HG02973 (cell line): ENCODE data around the gene MATR3.
"Not testable (repeated sequence)": the region's sequence is repeated elsewhere in the genome, so short reads cannot be mapped to it uniquely, and the experiment has no call there.

Experiments used
- ATAC-seq: cut with Tn5 transposase; IDR thresholded peaks from one replicate; pipeline ENCODE4 v1.9.1; 2021; ENCODE audit warnings: moderate library complexity; ENCODE audit not compliant: unreplicated experiment

MATR3 gene

DNA sequence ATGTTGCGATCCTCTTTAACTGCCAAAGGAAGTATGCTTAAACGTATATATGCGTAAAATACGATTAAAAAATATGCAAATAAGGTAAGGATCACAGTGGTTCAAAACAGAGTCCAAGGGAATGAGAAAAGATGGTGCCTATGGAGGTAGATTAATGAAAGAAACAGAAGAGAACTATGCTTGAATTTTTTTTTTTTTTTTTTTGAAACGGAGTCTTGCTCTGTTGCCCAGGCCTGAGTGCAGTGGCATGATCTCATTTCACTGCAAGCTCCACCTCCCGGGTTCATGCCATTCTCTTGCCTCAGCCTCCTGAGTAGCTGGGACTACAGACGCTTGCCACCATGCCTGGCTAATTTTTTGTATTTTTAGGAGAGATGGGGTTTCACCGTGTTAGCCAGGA lies 51.9 kb downstream of the MATR3 start:
- ATAC-seq: not testable (repeated sequence)

DNA sequence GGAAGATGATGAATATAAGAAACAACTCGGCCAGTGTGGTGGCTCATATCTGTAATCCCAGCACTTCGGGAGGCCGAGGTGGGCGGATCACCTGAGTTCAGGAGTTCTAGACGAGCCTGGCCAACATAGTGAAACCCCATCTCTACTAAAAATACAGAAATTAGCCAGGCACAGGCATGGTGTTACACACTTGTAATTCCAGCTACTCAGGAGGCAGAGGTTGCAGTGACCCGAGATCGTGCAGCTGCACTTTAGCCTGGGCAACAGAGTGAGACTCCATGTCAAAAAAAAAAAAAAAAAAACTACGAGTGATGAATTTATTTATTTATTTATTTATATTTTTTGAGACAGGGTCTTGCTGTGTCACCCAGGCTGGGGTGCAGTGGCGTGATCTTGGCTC lies 54.3 kb downstream of the MATR3 start:
- not testable (repeated sequence) for ATAC-seq

DNA sequence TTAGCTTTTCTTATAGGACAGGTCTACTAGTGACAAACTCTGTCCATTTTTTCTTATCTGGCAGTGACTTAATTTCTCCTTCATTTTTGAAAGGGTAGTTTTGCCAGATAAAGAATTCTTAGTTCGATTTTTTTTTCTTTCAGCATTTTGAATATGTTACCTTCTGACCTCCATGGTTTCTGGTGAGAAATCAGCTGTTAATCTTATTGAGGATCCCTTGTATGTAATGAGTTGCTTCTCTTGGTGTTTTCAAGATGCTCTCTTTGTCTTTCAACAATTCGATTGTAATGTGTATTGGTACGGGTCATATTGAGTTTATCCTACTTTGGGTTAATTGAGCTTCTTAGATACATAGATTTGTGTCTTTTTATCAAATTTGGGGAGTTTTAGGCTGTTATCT lies 60.6 kb downstream of the MATR3 start:
- no peak for ATAC-seq

DNA sequence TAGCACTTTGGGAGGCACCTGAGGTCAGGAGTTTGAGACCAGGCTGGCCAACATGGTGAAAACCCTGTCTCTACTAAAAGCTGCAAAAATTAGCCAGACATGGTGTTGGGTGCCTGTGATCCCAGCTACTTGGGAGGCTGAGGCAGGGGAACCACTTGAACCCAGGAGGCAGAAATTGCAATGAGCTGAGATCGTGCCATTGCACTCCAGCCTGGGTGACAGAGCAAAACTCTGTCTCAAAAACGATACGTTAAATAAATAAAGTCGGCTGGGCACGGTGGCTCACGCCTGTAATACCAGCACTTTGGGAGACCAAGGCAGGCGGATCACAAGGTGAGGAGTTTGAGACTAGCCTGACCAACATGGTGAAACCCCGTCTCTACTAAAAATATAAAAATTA lies 62.4 kb downstream of the MATR3 start:
- ATAC-seq: not testable (repeated sequence)

DNA sequence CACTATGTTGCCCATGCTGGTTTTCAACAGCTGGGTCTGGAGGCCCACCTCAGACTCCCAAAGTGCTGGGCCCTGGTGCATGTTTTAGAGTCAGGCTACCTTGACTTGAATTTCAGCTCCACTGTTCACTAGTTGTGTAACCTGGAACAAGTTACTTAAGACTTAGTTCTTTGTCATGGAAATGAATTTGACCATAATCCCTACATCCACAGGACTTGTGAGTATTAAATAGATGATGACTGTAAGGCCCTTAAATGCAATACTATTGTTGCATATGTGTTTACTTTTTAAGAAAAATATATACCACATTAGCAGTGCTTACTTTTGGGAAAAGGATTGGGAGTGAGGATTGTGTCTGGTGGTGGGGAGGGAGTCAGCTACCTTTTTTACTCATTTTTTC lies 64.5 kb downstream of the MATR3 start:
- no peak for ATAC-seq

DNA sequence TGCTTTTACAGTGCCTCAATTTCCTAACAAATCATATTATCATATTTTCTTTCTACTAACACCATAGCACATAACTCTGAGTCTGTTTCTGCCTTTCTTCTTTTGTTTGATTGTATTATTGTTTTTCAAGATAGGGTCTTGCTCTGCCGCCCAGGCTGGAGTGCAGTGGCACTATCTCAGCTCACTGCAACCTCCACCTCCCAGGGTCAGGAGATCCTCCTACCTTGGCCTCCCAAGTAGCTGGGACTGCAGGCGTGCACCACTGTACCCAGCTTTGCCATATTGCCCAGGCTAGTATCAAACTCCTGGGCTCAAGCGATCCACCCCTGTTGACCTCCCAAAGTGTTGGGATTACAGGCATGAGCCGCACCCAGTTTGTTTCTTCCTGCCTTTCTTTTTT lies 66.8 kb downstream of the MATR3 start:
- ATAC-seq: no peak

DNA sequence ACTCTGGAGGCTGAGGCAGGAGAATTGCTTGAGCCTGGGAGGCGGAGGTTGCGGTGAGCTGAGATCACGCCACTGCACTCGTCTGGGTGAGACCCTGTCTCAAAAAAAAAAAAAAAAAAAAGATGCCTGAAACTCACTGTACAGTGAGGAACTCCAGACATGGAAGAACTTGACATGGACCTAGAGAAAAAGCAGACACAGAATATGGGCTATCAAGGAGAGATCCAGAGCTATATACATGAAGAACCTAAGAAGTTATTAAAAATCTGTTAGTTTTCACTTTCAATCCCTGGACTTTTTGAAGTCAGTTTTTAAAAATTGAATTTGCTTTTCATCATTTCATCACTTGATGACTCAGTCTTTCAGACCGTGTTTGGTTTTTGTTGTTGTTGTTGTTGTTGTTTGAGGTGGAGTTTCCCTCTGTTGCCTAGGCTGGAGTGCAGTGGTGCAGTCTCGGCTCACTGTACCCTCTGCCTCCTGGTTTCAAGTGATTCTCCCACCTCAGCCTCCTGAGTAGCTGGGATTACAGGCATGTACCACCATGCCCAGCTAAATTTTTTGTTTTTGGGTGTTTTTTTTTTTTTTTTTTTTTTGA lies 68.4 kb downstream of the MATR3 start:
- no peak for ATAC-seq

DNA sequence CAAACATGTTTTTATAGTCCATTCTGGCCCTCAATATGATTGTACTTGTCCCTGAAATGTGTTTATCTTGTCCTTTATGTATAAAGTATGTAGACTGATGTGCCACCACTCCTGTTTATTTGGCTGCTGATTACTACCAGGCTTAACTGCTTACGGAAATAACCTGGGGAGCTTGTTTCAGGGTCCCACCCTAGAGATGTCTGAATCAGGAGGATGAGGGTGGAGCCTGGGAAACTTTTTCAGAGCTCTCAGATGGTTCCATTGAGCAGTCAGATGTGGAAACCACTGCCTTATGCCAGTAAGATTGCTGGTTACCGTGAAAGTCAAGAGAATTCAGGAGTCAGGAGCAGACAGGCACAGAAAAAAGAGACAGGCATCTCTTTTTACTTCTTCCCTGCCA lies 70.4 kb downstream of the MATR3 start:
- ATAC-seq: no peak

DNA sequence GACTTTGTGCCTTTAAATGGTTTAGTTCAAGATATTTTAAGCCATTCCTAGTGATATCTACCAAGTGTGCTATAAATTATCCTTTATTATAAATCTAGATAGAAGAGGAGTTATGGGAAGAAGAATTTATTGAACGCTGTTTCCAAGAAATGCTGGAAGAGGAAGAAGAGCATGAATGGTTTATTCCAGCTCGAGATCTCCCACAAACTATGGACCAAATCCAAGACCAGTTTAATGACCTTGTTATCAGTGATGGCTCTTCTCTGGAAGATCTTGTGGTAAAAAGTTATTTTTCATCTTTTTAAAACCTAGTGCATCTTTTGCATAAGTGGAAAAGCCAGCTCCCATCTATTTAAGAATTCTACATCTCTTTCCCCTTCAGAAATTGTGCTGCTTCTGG lies 70.9 kb downstream of the MATR3 start:
- no peak for ATAC-seq

DNA sequence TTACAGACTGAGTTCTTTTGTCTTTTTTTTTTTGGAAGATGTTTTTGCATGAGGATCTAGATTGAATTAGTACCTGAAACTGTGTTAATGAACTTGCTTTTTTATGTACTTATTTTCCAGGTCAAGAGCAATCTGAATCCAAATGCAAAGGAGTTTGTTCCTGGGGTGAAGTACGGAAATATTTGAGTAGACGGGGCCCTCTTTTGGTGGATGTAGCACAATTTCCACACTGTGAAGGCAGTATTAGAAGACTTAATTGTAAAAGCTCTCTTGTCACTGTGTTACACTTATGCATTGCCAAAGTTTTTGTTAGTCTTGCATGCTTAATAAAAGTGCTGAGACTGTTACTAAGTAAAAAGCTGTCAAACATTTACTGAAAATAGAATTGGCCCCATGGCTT lies 75.1 kb downstream of the MATR3 start:
- ATAC-seq: no peak

DNA sequence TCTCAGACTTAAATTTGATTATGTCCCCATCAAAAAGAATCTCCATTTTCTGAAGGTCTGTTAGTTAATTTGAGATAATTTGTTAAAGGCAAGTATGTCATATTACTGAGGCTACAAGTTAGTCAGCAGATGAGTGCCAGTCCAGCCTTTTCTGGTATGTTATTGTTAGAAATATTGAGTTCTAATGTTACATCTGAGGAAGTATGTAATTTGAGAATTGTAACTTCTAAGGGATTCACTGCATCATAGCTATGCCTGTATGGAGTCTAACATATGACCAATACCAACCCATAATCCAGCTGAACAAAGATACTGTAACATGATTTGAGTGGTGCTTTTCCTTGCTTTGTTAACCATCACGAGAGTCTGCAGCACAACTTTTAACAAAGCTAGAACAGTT lies 75.6 kb downstream of the MATR3 start:
- ATAC-seq: no peak

DNA sequence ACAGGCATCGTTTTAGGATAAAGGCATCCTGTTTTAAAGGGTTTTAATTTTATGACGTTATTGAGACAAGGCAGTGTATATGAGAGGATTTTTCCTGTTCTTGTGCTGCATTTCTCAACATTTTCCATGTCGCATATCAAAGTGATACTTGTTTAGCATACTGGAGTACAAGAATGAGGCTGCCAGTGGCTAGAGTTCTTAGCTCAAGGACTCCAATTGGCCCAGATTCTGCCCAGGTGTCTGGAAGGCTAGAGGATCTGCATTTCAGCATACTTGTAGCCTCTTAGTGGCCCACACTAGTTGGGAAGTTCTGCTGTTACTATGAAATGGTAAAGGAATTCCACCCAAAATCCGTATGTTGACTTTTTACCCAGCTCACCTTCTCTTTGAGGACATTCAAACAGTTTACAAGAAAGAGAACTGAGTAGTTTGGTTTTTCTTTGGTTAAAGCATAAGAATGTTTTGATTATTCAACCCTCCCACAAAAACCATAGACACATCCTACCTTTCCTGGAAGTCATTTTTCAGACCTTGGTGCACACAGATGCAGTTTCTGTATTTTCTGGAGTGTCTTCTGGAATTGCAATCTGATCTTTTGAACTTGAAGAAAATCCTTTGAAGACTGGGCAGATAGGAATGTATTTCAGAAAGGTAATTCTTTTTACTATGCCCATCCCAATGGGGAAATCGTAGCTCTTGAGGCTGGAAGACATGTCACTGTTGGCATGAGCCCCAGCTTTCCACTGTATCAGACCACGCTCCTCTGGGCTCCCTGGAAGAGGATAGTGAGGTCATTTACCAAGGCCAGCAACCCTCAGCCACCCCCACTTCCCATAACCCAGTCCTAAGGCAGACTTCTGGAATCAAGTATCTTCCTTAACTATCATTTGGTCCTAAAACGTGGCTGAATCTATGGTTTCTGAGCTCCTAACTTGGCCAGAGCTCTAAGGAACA lies 78.2 kb downstream of the MATR3 start:
- ATAC-seq: no peak

DNA sequence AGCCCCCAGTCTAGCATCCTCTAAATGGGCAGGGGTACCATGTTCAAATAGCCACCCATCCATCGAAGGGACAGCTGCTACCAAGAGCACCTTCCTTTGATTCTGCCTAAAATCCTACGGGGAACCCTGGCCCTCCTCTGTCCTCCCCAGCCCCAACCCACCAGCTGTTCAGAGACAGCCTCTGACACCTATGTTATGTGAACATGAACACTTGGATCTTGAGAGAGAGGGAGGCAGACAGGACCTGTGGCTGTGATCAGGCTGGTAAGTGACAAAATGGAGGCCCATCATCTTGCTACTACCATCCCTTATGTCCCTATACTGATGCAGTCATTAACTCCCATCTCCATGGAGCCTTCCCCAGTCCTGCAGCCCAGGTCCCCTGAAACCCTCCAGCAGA lies 81.4 kb downstream of the MATR3 start:
- no peak for ATAC-seq

DNA sequence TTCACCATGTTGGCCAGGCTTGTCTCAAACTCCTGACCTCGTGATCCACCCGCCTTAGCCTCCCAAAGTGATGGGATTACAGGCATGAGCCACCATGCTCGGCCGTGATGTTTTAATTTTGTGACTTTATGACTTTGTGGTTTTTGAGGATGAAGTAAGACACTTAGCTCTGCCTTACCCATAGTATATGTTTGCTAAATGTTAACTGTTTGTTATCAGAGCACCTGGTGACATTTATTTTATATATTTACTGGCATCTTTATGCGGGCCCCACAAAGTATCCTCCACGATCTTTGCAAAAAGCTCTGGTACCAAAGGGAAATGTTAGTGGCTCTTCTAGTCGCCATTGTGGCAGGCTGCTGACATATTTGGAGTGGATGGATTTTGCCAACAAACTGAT lies 82.8 kb downstream of the MATR3 start:
- ATAC-seq: no peak

DNA sequence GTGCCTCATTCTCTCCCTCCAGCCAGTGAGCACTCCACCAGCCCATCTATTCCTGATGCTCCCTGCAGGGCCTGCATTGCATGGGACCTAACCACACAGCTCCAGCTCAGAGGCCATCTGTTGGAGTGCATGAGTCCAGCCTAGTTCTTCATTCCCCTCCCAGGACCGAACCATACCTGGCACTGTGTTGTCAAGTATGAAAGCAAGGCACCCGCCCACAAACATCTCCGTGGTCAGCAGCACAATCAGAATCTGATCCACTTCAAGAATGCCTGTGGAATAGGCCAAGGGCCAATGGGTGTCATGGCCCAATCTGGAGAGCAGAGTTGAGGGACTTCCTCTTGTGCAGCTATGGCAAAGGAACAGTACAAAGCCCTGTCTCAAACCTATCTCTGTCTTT lies 83.7 kb downstream of the MATR3 start:
- ATAC-seq: no peak

DNA sequence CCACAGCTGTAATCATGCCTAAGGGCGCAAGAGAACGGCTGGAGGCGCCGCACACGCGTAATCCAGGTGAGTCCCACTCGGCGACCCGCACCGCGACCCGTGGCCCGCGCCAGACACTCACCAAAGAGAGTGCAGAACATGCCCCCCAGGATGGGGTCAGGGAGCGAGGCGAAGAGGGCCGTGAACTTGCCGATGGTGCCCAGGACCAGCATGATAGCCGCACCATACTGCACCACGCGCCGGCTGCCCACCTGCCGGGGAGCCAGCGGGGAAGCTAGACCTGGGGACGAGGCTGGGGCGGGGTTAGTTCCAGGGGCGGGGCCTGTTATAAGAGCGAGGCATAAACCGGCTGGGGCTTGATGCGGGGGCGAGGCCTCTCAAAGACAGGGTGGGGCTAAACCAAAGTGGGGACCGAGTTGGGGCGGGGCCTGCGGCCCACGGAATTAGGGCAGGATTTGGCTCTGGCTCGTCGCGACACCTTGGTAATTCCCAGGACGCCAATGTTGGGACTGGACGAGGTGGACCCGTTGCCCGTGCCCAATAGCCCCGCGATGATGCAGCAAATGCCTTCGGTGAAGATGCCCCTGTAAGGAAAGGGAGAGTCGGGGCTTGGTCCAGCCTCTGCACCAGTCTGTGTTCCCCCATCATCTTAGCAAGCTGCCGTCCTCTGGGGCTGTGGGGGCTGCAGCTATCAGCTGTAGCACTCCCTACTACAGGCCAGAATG lies 84.7 kb downstream of the MATR3 start:
- ATAC-seq: no peak

DNA sequence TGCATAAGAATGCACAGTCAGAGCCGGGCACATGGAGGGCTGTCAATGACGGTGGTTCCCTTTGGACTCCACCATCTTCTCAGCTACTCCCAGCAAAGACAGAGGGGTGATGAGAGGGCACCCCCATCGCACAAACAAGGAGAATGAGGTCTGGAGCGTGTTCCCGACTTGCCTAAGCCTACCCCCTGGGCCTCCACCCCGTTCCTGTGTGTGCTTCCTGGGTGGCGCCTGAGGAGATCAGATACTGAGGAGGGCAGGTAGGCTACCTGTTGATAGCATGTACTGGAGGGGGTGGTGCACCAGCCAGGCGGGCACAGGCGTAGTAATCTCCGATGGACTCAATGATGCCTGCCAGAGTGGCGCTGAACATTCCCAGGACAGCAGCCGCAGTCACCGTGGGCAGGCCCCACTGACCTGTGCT lies 85.4 kb downstream of the MATR3 start:
- no peak for ATAC-seq

DNA sequence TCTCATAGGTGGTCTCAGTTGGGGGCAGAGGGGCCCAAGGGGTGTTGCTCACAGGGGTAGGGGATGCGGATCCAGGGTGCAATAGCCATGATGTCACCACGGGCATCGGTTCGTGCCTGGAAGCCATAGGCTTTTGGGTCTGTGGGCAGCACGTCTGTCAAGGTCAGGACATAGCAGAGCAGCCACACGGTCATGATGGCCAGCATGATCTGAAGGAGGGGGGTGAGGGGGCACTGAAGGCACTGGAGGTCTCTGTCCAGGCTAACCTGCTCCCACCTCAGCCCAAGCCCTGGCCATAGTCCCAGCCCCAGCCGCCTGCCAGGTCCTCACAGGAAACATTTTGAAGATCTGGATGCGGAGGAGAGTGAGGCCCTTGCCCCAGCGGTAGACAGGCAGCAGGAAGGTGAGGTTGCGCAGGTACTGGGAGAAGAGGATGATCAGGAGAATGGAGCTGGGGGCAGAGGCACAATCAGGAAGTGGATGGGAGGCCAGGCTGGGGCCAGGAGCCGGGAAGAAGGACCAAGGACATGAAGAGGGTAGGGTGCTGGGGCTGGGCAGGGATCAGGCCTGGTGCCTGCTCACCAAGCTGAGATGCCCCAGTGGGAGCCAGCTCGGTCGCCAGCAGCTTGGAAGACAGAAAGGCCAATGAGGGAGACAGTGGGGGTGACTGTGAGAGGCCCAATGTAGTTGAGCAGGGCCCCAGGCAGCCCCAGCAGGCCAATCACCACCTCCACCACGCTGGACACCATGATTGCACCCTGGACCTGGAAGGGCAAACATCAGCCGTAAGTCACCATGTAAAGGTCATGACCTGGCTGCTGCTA lies 86.3 kb downstream of the MATR3 start:
- ATAC-seq: no peak
